PC-9 (cell line): ENCODE measurements around the gene EHMT1.

Experiments
- CTCF ChIP-seq: fragments of 200-600 bp; sonication (generic); conservative IDR thresholded peaks from 2 replicates; pipeline ENCODE4 v1.6.1; 2017; ENCODE audit warnings: mixed run types, antibody characterized with exemption, mild to moderate bottlenecking, moderate library complexity
- EZH2 ChIP-seq: fragments of 200-600 bp; sonication (generic); IDR thresholded peaks from 2 replicates; pipeline ENCODE4 v1.8.0; 2017; ENCODE audit warnings: antibody characterized with exemption, low read depth

- TF ChIP-seq CTCF (no peak), EZH2 (no peak)
Measured at GRCh38 chr9:137721899-137722298, 103.1 kb downstream of the EHMT1 start.
